K562 (cell line): ENCODE data around the gene PCDH9. TPM values are rescaled to one million over a fixed set of nuclear protein-coding genes. Genes with fewer than 3 reads are reported as not detected.

Experiments used
- ATAC-seq: fragments of 200-7000 bp; cut with Tn5 transposase; 3 replicates; pipeline ENCODE4 v1.9.1; 2020; ENCODE audit warnings: moderate library complexity
- BruUV-seq: library from RNA; stranded (reverse); fragments of 400-500 nt; replicated peaks from 2 replicates; lab custom pipeline; 2021; lab: Mats Ljungman, UMichigan
- CTCF ChIA-PET: fragments of 300-600 bp; formaldehyde crosslinking; extraction: SDS; loops from one replicate; lab custom pipeline; 2021; ENCODE audit warnings: low intra/inter-chr PET ratio; lab: Yijun Ruan, JAX
- POLR2A ChIA-PET: fragments of 300-600, 350-650 bp; sonication (Branson Sonifier 250); formaldehyde crosslinking; extraction: SDS; loops from one replicate; lab custom pipeline; 2021; ENCODE audit warnings: antibody characterized with exemption, inconsistent platforms; lab: Yijun Ruan, JAX
- DNase-seq, 4 experiments: peaks; one replicate each; pipeline versions ENCODE4 v3.0.0 to v3.0.0-alpha.2; 2011 to 2018; ENCODE audit warnings: low spot score in 3 of 4, mixed read lengths in 3 of 4; ENCODE audit errors: extremely low read depth in 1 of 4
- FAIRE-seq: peaks from 2 replicates; lab custom pipeline; 2011; peaks lifted over from hg19 to GRCh38; lab: Jason Lieb, UNC
- H2AFZ ChIP-seq: 2 replicates; pipeline ENCODE4 v1.6.0; 2011; ENCODE audit warnings: low read depth, low read length, control low read depth, inconsistent platforms
- H3K27ac ChIP-seq: fragments of 200-600 bp; 3 replicates; pipeline ENCODE4 v1.8.0; 2011; ENCODE audit warnings: low read depth, mild to moderate bottlenecking, control low read depth, inconsistent platforms, low read length, moderate library complexity, mixed read lengths; ENCODE audit errors: extremely low read depth
- H3K27me3 ChIP-seq, 2 experiments: fragments of 300-600 bp in 1 of 2; 2 replicates in 1 of 2; 3 replicates in 1 of 2; pipeline versions ENCODE4 v1.6.0 to v1.8.0; 2011; ENCODE audit warnings: inconsistent platforms in 2 of 2, low read length in 2 of 2, mild to moderate bottlenecking in 1 of 2, mixed read lengths in 1 of 2, moderate library complexity in 1 of 2; ENCODE audit not compliant: control insufficient read depth in 2 of 2, insufficient read depth in 2 of 2
- H3K36me3 ChIP-seq: fragments of 300-600 bp; 3 replicates; pipeline ENCODE4 v1.8.0; 2011; ENCODE audit warnings: mild to moderate bottlenecking, low read length, inconsistent platforms; ENCODE audit not compliant: control insufficient read depth, insufficient read depth
- H3K4me1 ChIP-seq, 2 experiments: fragments of 200-600 bp in 1 of 2; replicated peaks in 1 of 2; 2 replicates in 1 of 2; 3 replicates in 1 of 2; pipeline versions ENCODE4 v1.5.1 to v1.8.0; 2011; ENCODE audit warnings: inconsistent platforms in 2 of 2, low read length in 2 of 2, mild to moderate bottlenecking in 1 of 2, mixed read lengths in 1 of 2, moderate library complexity in 1 of 2; ENCODE audit not compliant: control insufficient read depth in 2 of 2, insufficient read depth in 2 of 2
- H3K4me2 ChIP-seq: 2 replicates; pipeline ENCODE4 v1.6.1; 2011; ENCODE audit warnings: low read length, control low read depth, inconsistent platforms, mixed read lengths; ENCODE audit not compliant: insufficient read depth
- H3K4me3 ChIP-seq: fragments of 200-600 bp; sonication (generic), shearing (Covaris generic); 2 replicates; pipeline ENCODE4 v1.5.1; 2016; ENCODE audit warnings: control low read depth, inconsistent platforms
- H3K79me2 ChIP-seq: fragments of 200-600 bp; 3 replicates; pipeline ENCODE4 v1.8.0; 2011; ENCODE audit warnings: low read length, inconsistent platforms; ENCODE audit not compliant: control insufficient read depth, insufficient read depth
- H3K9ac ChIP-seq, 2 experiments: 2 replicates each; pipeline versions ENCODE4 v1.6.0 to v1.6.1; 2011; ENCODE audit warnings: low read depth in 2 of 2, low read length in 2 of 2, control low read depth in 1 of 2, inconsistent platforms in 1 of 2, mild to moderate bottlenecking in 1 of 2, mixed read lengths in 1 of 2; ENCODE audit not compliant: insufficient read depth in 1 of 2
- H3K9me1 ChIP-seq: one replicate; pipeline ENCODE4 v1.6.0; 2011; ENCODE audit warnings: inconsistent platforms, mild to moderate bottlenecking, low read length, moderate library complexity; ENCODE audit not compliant: control insufficient read depth, insufficient read depth
- H3K9me3 ChIP-seq: replicated peaks from 2 replicates; pipeline ENCODE4 v1.5.1; 2011; ENCODE audit warnings: low read depth, low read length, inconsistent platforms; ENCODE audit not compliant: control insufficient read depth, insufficient read depth
- H4K20me1 ChIP-seq: replicated peaks from 2 replicates; pipeline ENCODE4 v1.6.1; 2011; ENCODE audit warnings: low read length, inconsistent platforms, mixed read lengths; ENCODE audit not compliant: control insufficient read depth, insufficient read depth
- JUN ChIP-seq, 2 experiments: sonication (generic) in 1 of 2; formaldehyde crosslinking in 1 of 2; IDR thresholded peaks; 2 replicates each; pipeline versions ENCODE4 v1.6.1 to v1.8.0; 2012 to 2022; ENCODE audit warnings: borderline replicate concordance in 2 of 2, mild to moderate bottlenecking in 2 of 2, improper control_type of control experiment in 1 of 2, low read depth in 1 of 2, low read length in 1 of 2, missing genetic modification reagents in 1 of 2
- RBM15 ChIP-seq: fragments of 200-400 bp; formaldehyde crosslinking; IDR thresholded peaks from 2 replicates; pipeline ENCODE4 v1.6.1; 2018; ENCODE audit warnings: mild to moderate bottlenecking, low read length, moderate library complexity; ENCODE audit not compliant: insufficient read depth
- ZNF274 ChIP-seq: IDR thresholded peaks from 2 replicates; pipeline ENCODE4 v1.6.1; 2011; ENCODE audit warnings: low read depth, mild to moderate bottlenecking, low read length, moderate library complexity, borderline replicate concordance
- ZNF644 ChIP-seq: fragments of 200-800 bp; sonication (Bioruptor generic); IDR thresholded peaks from 2 replicates; pipeline ENCODE4 v1.6.1; 2016; ENCODE audit warnings: low read depth, missing genetic modification characterization, missing compliant biosample characterization
- WGBS: fragments of 100-300 bp; shearing (Covaris generic); methylation state at CpG from one replicate; pipeline ENCODE4 v1.1.6; 2016; ENCODE audit warnings: low coverage, mixed read lengths; ENCODE audit not compliant: insufficient coverage; ENCODE audit errors: missing lambda C conversion rate; 5-methylcytosine and 5-hydroxymethylcytosine counted together
- in situ Hi-C: fragments of 300-500 bp; cut with MboI; formaldehyde crosslinking; loops from 4 replicates; pipeline ENCODE4 v1.15.0; 2018; ENCODE audit warnings: inconsistent platforms, mixed read lengths
- intact Hi-C: fragments of 100-400 bp; cut with micrococcal nuclease; formaldehyde crosslinking; loops from 2 replicates; pipeline ENCODE4 v1.14.2; 2022
- polyA plus RNA-seq, 8 experiments: library from polyadenylated mRNA; depleted of rRNA in 4 of 8; stranded (reverse) in 5 of 8; unstranded in 3 of 8; fragments of >200 nt; fragmentation: Nextera tagmentation in 2 of 8; fragmentation: Illumina TruSeq in 1 of 8; extraction: Ambion mirVana in 2 of 8; extraction: Trizol in 1 of 8; gene quantifications; 2 replicates each; pipeline versions ENCODE4 v1.2.1 to v1.2.3, GENCODE V29; 2011 to 2014; ENCODE audit warnings: inconsistent platforms in 1 of 8, missing spikeins in 1 of 8
- total RNA-seq, 7 experiments: library from RNA; depleted of rRNA in 6 of 7; stranded (reverse); fragments of >200 nt in 6 of 7; fragmentation: Illumina TruSeq in 2 of 7; extraction: Trizol in 2 of 7; gene quantifications; 2 replicates each; pipeline versions ENCODE4 v1.2.1 to v1.2.3, GENCODE V29; 2011 to 2021; ENCODE audit warnings: low replicate concordance in 1 of 7
- TF ChIP-seq, protein P1 (sequence below): fragments of 450-650 bp; IDR thresholded peaks from one replicate; pipeline ENCODE4 v1.6.1; 2018; ENCODE audit warnings: mild to moderate bottlenecking, moderate library complexity; ENCODE audit not compliant: partially characterized antibody

PCDH9 gene
- total and polyA plus RNA-seq, 9 of the 15 experiments (the other 6 are each of a cell fraction or from before 2014, with no cell fraction given), result 1.1 to 6.7 (median 4.9) TPM

GRCh38 chr13:67071918-67072598 lies 158.1 kb downstream of the PCDH9 start:
- Histone ChIP-seq H3K4me1 (no peaks in the 10 kb centered on the region), H3K36me3 (no peaks in the 10 kb centered on the region), H3K4me3 (no peak overlapping the region), H3K9me3 (no peaks in the 10 kb centered on the region), H2AFZ (no peak overlapping the region), H3K4me2 (no peak overlapping the region), H3K27me3 (no peaks in the 10 kb centered on the region), H3K27ac (no peak overlapping the region), H3K79me2 (no peaks in the 10 kb centered on the region), H3K9ac (no peak overlapping the region), H4K20me1 (no peaks in the 10 kb centered on the region), H3K9me1 (no peaks in the 10 kb centered on the region)
- no TSS peak for BruUV-seq
- DNase-seq (no peak), ATAC-seq (no peak), FAIRE-seq (no peak)
- in situ Hi-C loops (no loop called here), intact Hi-C loops (no loop called here)
- POLR2A ChIA-PET, result no interaction called here
- CTCF ChIA-PET, result no interaction called here
- 13% methylated on average over 3 of the region's 3 CpGs for WGBS
- TF ChIP-seq, protein P1, sequence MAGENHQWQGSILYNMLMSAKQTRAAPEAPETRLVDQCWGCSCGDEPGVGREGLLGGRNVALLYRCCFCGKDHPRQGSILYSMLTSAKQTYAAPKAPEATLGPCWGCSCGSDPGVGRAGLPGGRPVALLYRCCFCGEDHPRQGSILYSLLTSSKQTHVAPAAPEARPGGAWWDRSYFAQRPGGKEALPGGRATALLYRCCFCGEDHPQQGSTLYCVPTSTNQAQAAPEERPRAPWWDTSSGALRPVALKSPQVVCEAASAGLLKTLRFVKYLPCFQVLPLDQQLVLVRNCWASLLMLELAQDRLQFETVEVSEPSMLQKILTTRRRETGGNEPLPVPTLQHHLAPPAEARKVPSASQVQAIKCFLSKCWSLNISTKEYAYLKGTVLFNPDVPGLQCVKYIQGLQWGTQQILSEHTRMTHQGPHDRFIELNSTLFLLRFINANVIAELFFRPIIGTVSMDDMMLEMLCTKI, result no peak
- TF ChIP-seq RBM15, result no peak
- TF ChIP-seq JUN (IDR thresholded peaks at IDR 0.05; ENCODE audit: borderline replicate concordance, low read depth, low read length), result no peak
- no peak for TF ChIP-seq JUN (CRISPR knock-in tag; IDR thresholded peaks at IDR 0.05; ENCODE audit: borderline replicate concordance)
- no peak for TF ChIP-seq ZNF274
- no peak for TF ChIP-seq ZNF644 (tag)
